Measurements from ENCODE around the gene SNX10. TPM values are rescaled to one million over a fixed set of nuclear protein-coding genes. Genes with fewer than 3 reads are reported as not detected.

SNX10 gene
- total RNA-seq, 3 donors from 2014 or later (not counting 1 experiment from before 2014, with no cell fraction given), result 17.2 to 26.8 (median 21.3) TPM

- intact Hi-C loops (cut with micrococcal nuclease), result no loop called here
- H3K4me3 ChIP-seq (ENCODE audit: low read length), result no peak overlapping the region
These were observed 81.0 kb downstream of the SNX10 start for GRCh38 chr7:26372704-26373103.

GRCh38 chr7:26374647-26375373 is 83.1 kb downstream of the SNX10 start:
- WGBS (ENCODE audit: insufficient coverage), result no CpG with 5 or more reads among the region's 6 CpGs

More at GRCh38 chr7:26372704-26373103, 81.0 kb downstream of the SNX10 start:
- no peak for TF ChIP-seq CTCF (IDR thresholded peaks at IDR 0.05)
- peaks cover 7% of the 10 kb centered on the region for H3K36me3 Mint-ChIP-seq
- 42% methylated on average over 2 of the region's 2 CpGs for WGBS (ENCODE audit: insufficient coverage)
- ATAC-seq, result no peak
- no peak for DNase-seq
- no peak overlapping the region for H3K27ac Mint-ChIP-seq
- Histone ChIP-seq H3K9me3 (ENCODE audit: control insufficient read depth, insufficient read depth, low read length) (no peaks in the 10 kb centered on the region), H3K36me3 (ENCODE audit: control insufficient read depth, insufficient read depth, low read length) (peaks cover 17% of the 10 kb centered on the region), H3K27ac (ENCODE audit: low read length) (no peak overlapping the region), H3K4me1 (ENCODE audit: control insufficient read depth, insufficient read depth, low read length) (peaks cover 10% of the 10 kb centered on the region), H3K27me3 (ENCODE audit: control insufficient read depth, insufficient read depth, low read length) (no peaks in the 10 kb centered on the region)
- no peaks in the 10 kb centered on the region for H3K27me3 Mint-ChIP-seq (ENCODE audit: low read depth in 2 of 2)
- no peaks in the 10 kb centered on the region for H3K9me3 Mint-ChIP-seq
- no peak overlapping the region for H3K4me3 Mint-ChIP-seq
- H3K4me1 Mint-ChIP-seq, result peaks cover 11 to 14% of the 10 kb centered on the region in 2 donors

GRCh38 chr7:26375726-26376174 is 84.1 kb downstream of the SNX10 start:
- Histone ChIP-seq H3K9me3 (ENCODE audit: control insufficient read depth, insufficient read depth, low read length) (no peaks in the 10 kb centered on the region), H3K27ac (ENCODE audit: low read length) (no peak overlapping the region), H3K4me3 (ENCODE audit: low read length) (peak overlapping the region; percentile 58), H3K36me3 (ENCODE audit: control insufficient read depth, insufficient read depth, low read length) (peaks cover 14% of the 10 kb centered on the region), H3K27me3 (ENCODE audit: control insufficient read depth, insufficient read depth, low read length) (no peaks in the 10 kb centered on the region), H3K4me1 (ENCODE audit: control insufficient read depth, insufficient read depth, low read length) (peaks cover 10% of the 10 kb centered on the region)
- DNase-seq, result peak in 1 of 2 donors; percentile 47
- Mint-ChIP-seq H3K4me1 (peaks cover 6 to 14% of the 10 kb centered on the region in 2 donors), H3K36me3 (peaks cover 7% of the 10 kb centered on the region), H3K4me3 (peak overlapping the region; percentile 55), H3K27me3 (ENCODE audit: low read depth in 2 of 2) (no peaks in the 10 kb centered on the region), H3K9me3 (no peaks in the 10 kb centered on the region), H3K27ac (peak overlapping the region in 1 of 2 donors; percentile 76)
- TF ChIP-seq CTCF (IDR thresholded peaks at IDR 0.05), result no peak
- peak in 1 of 3 donors; percentile 7 for ATAC-seq
- intact Hi-C loops (cut with micrococcal nuclease), result loop anchor here (5.0 kb wide), 1 partner anchor 292 kb away; no protein-coding TSS in a partner anchor
- 16% methylated on average over 11 of the region's 14 CpGs for WGBS (ENCODE audit: insufficient coverage)

More at GRCh38 chr7:26374647-26375373, 83.1 kb downstream of the SNX10 start:
- no peak overlapping the region for H3K27ac Mint-ChIP-seq
- no peaks in the 10 kb centered on the region for H3K9me3 Mint-ChIP-seq
- H3K4me3 ChIP-seq (ENCODE audit: low read length), result no peak overlapping the region
- DNase-seq (no peak), ATAC-seq (no peak)
- H3K9me3 ChIP-seq (ENCODE audit: control insufficient read depth, insufficient read depth, low read length), result no peaks in the 10 kb centered on the region
- TF ChIP-seq CTCF (IDR thresholded peaks at IDR 0.05), result no peak
- H3K27ac ChIP-seq (ENCODE audit: low read length), result no peak overlapping the region
- intact Hi-C loops (cut with micrococcal nuclease), result loop anchor here (5.0 kb wide), 1 partner anchor 292 kb away; no protein-coding TSS in a partner anchor
- H3K27me3 ChIP-seq (ENCODE audit: control insufficient read depth, insufficient read depth, low read length), result no peaks in the 10 kb centered on the region
- peaks cover 11 to 14% of the 10 kb centered on the region in 2 donors for H3K4me1 Mint-ChIP-seq
- peaks cover 10% of the 10 kb centered on the region for H3K4me1 ChIP-seq (ENCODE audit: control insufficient read depth, insufficient read depth, low read length)
- peaks cover 7% of the 10 kb centered on the region for H3K36me3 Mint-ChIP-seq
- no peaks in the 10 kb centered on the region for H3K27me3 Mint-ChIP-seq (ENCODE audit: low read depth in 2 of 2)
- no peak overlapping the region for H3K4me3 Mint-ChIP-seq
- H3K36me3 ChIP-seq (ENCODE audit: control insufficient read depth, insufficient read depth, low read length), result peaks cover 14% of the 10 kb centered on the region
